Stimulated activated CD8-positive, alpha-beta memory T cell treated with anti-CD3 and anti-CD28 coated beads, Interleukin-12 subunit alpha, Interleukin-12 subunit beta, amount 100 ng/mL, for 1 hour (primary cell): ENCODE measurements around the gene STUM.
A peak's percentile ranks its signal among the peaks of the same experiment; 100 is the strongest.

Experiments used
- DNase-seq: peaks from one replicate; pipeline ENCODE4 v3.0.0-alpha.2; 2020; ENCODE audit warnings: low read depth

The STUM gene

GRCh38 chr1:226640321-226641136 is 92.0 kb downstream of the STUM start:
- DNase-seq = no peak

- DNase-seq = no peak
Observed at GRCh38 chr1:226641671-226642231, 93.2 kb downstream of the STUM start.

- no peak for DNase-seq
Observed at GRCh38 chr1:226642421-226642820, 93.9 kb downstream of the STUM start.

GRCh38 chr1:226643177-226643576 is 94.6 kb downstream of the STUM start:
- DNase-seq = peak; percentile 43

GRCh38 chr1:226643611-226644540 is 95.3 kb downstream of the STUM start:
- DNase-seq = no peak

GRCh38 chr1:226644541-226645176 is 96.1 kb downstream of the STUM start:
- no peak for DNase-seq

- DNase-seq = no peak
Observed at GRCh38 chr1:226645279-226645976, 96.9 kb downstream of the STUM start.

GRCh38 chr1:226646026-226646869 is 97.7 kb downstream of the STUM start:
- DNase-seq = no peak

GRCh38 chr1:226646870-226647449 is 98.4 kb downstream of the STUM start:
- no peak for DNase-seq

GRCh38 chr1:226647719-226648118 is 99.2 kb downstream of the STUM start:
- DNase-seq = no peak

- DNase-seq = no peak
Observed at GRCh38 chr1:226648421-226648820, 99.9 kb downstream of the STUM start.

- no peak for DNase-seq
Observed at GRCh38 chr1:226649244-226649643, 100.7 kb downstream of the STUM start.

- DNase-seq = no peak
Observed at GRCh38 chr1:226649780-226650179, 101.2 kb downstream of the STUM start.

- DNase-seq = no peak
Observed at GRCh38 chr1:226650236-226650841, 101.8 kb downstream of the STUM start.

- DNase-seq = no peak
Observed at GRCh38 chr1:226651041-226651731, 102.6 kb downstream of the STUM start.

- DNase-seq = no peak
Observed at GRCh38 chr1:226651732-226652105, 103.2 kb downstream of the STUM start.

GRCh38 chr1:226652613-226653012 is 104.0 kb downstream of the STUM start:
- no peak for DNase-seq

GRCh38 chr1:226653311-226653921 is 104.9 kb downstream of the STUM start:
- no peak for DNase-seq
